Measurements from ENCODE around the gene GRAP2.
"Not testable (repeated sequence)": the region's sequence is repeated elsewhere in the genome, so short reads cannot be mapped to it uniquely, and the experiment has no call there.

The GRAP2 gene

DNA sequence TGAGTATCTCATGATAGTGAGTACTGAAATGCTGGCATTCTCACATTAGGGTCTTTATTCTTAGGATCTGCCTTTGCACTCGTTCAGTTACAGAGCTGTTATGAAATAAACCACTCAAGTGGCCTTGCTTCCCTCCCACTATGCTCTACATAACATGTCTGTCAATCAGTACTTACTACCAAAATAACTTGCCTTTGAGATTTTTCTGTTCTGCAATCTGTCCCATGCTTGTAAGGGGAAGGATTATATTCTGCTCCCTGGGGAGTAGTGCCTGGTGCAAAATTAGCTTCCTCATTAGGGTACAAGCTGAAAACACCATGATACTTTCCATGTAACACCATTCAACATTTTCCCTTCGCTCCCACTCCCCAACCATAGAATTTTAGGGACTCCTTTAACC lies 1.9 kb upstream of the GRAP2 start:
- no peak for DNase-seq

DNA sequence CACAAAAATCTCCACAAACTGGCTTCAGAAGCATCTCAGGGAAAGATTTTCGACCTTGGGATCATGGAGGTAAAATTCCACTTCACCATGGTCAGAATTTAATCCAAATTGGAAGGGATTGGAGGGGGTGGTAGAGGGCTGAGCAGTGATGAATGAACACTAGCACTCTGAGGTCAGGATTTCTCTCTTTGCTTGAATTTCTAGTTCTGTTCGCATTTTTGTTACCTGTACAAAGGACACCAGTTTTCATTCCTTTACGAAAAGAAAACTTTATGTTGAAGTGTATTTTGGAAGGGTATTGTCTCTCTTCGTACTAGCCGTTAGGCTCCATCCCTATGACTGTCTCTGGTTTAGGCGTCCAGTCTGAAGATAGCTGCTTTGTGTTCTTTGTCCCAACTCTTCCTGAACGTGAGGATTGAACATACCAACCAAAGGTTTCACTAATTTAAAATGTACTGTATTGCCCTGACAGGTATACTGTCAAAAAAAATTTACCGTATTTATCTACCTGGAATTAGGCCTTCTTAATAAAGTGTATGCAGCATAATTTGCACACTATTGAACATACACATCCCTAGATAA lies 772 bp downstream of the GRAP2 start:
- no peak for DNase-seq

DNA sequence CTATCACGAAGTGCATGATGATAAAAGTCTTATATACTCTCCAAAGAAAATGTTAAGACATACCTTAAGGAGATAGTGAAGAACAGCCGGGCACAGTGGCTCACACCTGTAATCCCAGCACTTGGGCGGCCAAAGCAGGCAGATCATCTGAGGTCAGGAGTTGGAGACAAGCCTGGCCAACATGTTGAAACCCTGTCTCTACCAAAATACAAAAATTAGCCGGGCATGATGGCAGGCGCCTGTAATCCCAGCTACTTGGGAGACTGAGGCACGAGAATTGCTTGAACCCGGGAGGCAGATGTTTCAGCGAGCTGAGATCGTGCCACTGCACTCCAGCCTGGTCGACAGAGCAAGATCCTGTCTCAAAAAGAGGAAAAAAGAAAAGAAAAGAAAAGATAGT lies 3.1 kb downstream of the GRAP2 start:
- DNase-seq, result not testable (repeated sequence)

DNA sequence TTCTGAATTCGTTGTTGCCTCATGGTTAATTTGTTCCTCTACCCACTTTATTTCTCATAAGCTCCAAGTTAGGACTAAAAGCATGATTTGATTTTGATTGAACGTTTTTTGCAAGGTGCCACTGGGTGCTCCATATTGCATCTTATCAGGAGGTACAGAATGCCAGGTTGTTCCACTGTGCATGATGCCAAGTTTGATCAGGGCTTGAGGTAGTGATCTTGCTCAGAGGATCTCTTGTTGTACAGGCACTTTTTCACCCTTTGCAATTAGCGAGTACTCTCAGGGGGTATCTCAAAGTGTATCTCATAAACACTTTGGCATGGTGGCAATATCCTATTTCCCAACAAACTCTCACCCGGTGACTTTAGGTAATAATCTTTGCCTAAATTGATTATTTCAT lies 4.0 kb downstream of the GRAP2 start:
- DNase-seq, result no peak

DNA sequence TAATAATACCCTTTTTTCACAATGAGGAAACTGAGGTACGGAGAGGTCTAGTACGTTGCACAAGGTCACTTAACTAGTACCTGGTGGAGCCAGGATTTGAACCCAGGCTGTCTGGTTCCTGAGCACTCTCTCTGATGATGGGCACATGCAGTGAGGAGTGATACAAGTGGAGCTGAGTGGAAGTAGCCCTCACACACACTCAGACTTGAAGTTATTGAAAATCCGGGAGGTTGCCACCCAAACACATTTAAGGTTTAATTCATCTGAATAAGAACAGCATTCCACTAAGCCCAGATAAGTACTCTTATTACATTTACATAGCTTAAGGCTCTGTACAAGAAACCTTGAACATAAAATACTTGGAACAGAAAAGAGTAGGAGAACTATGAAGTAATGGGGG lies 4.8 kb downstream of the GRAP2 start:
- DNase-seq, result no peak

DNA sequence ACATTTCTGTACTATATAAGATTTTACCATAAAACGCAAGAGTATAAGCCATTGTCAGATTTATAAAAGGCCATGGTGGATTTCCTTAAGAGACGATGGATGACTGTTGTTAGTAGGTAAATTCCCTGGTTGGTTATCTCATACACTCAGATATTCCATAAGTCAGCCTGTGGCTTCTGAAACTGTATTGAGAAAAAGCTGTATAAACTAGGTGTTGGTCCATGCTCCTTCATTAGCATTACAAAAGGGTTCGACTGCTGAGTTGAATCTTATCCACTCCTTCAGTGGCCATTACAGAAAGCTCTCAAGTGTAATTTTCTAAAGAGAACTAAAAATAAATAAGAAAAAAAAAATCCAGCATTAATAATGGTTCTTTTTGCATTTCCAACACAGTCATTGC lies 5.3 kb downstream of the GRAP2 start:
- DNase-seq, result no peak

DNA sequence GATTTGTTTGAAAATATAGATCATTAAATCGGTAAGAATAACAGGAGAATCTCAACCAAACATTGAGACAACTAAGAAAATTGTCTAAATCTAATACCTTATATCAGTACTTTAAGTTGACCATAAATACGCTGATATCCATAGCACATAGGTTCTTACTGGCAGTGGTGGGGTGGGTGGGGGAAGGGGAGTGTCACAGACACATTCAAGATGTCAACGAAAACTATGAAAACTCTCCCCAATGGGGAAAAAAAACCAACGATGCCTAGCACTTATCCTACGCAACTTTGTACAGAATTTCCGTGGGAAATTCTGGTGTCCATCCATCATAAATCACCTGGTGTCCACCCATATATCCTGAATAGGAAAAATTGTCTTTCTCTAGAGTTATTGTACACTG lies 6.2 kb downstream of the GRAP2 start:
- DNase-seq, result no peak

DNA sequence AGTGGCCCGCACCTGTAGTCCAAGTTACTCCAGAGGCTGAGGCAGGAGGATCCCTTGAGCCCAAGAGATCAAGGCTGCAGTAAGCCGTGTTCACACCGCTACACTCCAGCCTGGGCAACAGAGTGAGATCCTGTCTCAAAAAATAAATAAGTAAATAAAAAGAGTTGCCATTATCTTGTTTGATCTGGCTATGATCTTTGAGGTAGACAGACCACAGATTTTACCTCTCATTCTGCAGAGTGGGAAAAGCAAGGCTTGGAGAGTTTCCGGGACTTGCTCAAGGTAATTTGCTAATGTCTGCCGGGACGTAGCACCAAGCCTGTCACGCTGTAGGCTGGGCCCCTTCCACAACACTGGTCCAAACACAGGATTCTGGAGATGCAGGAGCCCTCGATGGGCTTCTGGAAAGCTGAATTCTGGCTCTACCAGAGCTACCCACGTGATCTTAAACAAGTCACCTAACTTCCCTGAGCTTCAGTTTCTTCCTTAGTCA lies 6.8 kb downstream of the GRAP2 start:
- DNase-seq, result no peak

DNA sequence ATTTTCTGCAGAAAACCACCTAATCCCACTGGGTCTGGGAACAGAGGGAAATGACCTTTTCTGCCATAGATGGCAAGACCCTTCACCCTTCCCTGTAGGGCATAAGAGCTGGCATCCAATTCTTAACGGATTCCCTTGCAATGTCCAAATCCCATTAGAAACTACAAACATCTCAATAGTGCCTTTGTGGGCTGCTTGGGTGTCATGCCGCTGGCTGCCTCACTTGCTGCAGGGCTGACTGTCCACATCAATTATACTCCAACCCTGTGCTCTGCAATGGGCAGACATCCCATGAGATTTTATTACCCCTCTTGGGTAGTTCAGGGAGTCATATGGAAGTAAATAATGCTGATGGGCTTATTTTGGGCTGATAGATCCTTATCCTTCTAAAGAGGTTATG lies 7.3 kb downstream of the GRAP2 start:
- no peak for DNase-seq

DNA sequence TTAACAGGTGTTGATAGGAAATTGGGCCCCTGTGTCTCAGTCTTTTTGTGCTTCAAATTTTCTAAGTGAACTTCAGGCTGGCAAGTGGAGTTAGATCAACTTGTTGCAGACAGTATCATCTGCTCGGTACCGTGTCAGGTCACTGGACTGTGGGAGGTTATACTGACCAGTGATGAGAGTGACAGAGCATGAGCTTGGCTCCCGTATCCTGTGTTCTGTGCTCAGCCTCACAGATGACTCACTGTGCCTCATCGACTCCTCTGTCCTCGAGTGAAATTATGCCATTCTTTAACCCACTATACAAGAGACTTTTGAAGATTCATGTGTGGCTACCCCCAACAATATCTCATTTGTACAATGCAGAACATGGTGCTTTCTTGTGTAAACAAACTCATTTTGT lies 7.9 kb downstream of the GRAP2 start:
- DNase-seq, result no peak

DNA sequence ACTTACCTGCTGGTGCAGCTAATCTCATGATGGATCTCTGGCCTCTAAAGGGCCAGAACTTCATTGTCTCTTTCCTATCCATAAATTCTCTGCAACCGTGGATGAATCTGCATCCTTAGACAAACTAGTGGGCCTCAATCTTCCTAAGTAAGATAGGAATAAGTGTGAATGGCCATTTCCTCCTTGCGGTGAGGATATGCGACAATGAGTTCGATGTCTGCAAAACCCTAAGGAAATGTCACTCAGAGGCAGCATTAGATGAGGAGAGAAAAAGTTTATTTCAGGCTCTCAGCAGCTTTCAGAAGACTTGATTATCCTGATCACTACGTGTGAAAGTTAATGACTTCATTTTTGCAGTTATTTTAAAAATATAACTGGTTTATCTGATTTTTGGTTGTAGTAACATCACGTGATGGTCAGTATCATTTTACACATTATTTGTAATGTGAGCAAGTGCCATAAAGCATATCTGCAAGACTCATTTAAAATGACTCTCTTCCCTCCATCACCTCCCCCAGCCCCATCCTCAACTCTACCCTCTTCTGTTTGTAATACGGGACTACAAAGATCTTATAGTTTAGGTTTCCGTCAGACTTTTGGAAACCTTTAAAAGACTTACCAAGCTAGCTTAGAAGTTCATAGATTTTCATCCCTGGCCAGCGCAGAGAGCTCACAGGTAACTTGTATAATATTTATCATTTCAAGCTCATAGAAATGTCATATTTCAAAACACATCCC lies 10.2 kb downstream of the GRAP2 start:
- no peak for DNase-seq

DNA sequence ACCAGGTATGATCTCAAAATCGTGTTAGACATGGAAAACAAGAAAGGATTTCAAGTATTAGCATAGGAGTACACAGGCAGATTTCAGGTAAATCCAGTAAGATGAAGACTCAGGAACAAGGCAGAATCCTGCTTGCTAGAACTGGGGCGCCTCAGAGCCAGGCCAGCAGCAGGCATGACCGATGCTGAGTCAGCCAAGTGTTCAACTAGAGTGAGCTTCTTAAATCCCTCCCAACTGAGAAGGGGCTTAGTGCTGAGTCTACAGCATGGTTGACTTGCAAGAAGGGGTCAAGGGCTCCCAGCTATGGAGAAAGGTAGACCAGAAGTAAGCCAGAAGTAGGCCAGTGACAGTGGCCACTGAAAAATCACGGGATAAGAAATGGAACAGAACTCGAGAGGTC lies 12.4 kb downstream of the GRAP2 start:
- DNase-seq, result no peak

DNA sequence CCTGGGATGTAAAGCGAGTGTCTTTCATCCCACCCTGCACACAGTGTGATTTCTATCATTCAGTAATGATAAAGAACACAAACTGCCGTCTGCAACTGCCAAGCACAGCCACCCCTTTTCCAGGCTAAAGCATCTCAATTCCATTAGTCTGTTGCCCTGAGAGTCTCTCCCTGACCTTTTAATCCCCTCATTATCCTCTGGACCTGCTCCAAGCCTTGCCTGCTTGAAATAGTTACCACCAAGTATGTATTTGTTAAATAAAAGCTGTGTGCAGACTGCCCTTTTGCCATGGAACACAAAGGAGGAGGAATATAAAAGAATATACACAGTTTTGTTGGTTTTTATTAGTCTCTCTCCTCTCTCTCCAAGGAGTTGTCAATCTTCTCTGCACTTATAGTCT lies 13.0 kb downstream of the GRAP2 start:
- no peak for DNase-seq

DNA sequence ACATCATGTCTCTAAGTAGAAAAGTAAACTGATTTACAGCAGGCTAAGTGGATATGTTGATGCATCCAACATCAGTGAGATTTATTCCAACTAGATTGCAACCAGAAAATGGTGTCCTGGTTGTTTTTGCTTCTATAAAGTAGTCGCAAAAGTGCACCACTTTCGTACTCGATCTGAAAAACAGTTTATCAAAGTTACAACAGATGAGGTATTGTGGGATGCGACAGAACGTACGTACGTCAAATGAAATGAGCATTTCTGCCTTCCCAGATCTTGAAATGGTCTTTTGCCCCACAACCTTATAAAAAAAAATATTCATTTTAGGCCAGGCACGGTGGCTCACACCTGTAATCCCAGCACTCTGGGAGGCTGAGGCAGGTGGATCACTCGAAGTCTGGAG lies 13.7 kb downstream of the GRAP2 start:
- no peak for DNase-seq

DNA sequence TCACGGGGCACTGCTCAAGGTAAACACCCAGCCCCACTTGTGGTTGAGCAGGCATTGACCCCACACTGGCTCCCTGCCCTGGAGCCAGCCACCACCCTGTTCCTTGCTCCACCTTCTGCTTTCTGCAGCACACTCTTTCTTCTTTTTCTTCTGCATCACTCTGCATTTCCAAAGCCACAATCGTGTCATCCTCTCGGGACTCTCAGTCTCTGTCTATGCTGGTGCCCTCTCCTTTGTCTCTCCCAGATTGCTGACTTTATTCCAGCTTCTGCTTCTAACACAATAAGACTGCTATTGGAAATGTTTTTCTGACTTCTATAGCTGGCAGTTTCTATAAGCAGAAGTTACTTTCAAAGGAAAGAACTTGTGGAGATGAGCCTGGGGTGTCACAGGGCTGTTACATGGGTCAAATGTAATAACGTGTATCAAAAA lies 14.4 kb downstream of the GRAP2 start:
- DNase-seq, result no peak

DNA sequence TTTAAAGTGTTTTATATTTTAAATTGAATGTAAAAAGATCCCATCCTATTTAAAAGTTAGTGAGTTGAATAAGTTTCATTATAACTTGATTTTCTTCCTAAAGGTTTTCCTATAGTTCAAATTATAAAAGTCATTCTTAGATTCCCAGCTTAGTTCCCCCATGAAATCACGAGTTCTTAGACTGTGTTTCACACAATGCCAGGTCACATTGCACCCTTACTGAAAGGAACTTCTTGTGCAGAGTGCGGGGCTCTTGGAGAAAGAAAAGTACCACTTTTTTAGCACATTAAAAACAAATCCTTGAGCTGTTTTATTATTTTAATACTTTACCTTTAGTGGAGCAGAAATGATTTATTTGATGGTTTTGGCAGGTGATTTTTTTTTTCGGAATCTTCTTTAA lies 15.6 kb downstream of the GRAP2 start:
- DNase-seq, result no peak

DNA sequence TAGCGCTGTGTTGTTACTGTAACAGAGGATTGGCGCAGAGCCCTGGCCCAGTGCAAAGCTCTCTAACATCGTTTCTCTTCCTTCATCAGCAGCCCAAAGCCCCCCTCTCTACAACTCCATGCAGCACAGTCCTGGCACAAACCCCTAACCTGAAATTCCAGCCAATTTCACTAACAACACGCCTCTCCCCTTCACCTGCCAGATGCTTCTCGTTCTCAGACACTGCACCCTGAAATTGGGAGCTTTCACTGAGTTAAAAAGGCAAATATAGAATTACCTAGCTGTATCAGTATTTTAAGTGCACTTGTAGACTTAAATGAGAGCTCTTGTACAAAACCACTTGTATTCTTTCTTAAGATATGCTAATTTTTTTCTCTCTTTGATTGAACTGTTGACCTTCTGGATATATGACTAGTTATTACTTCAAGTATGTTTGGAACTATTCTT lies 16.3 kb downstream of the GRAP2 start:
- DNase-seq, result no peak

DNA sequence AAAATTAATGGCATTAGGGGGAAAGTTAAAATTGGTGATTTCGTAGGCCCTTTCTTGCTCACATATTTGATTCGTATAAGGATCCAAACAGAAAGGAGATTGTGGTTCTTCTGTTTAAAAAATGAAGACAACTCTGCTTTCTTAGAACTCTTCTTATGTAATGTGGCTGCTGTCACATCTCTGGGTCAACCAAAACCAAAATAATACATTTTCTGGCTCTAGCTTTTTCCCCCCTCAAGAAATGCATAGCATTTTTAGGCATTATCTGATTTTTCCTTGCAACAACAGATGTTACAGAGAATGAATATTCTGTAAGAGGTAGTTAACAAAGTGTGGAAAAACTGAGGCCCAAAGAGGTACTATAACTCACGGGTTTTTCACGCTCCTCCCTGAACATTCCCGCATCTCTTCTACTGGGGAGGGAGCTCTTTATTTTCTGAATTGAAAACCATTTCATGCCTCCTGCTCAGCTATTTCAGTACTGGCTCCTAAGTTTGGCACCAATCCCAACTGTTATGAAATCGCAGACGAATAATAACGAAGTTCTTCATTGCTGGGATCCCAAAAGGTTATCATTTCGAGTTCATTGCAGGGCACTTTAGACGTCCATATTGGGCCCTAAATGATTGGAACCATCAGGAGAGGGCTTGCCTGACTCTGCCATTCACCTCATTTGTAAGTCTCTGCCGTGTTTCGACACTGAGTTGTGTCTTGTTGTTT lies 17.1 kb downstream of the GRAP2 start:
- no peak for DNase-seq

DNA sequence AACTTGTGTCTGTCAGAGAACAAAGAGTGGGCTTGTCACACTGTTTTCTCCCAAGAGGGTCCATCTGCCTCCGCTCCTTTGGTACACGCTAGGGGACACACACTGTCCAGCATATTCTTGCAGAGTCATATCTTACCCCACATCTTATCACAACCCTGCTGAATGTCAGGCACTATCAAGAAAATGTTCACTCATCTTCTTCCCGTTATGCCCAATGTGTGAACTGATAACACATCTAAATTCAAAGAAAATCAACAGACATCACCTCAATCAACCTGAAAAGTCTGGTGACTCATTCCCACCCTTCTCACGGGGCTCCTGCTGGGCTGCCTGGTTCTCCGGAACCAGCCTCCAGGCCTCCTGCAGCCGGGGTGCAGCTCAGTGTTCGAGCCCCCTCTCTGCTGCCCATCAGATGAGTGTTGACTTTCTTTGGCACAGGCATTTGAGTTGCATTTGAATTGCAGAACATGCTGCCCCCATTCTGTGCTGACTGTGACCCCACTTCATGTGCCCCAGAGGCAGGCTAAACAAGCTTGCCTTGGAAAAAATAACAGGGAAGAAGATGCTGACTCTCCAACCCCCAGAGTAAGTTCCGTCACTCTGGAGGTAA lies 19.4 kb downstream of the GRAP2 start:
- no peak for DNase-seq

DNA sequence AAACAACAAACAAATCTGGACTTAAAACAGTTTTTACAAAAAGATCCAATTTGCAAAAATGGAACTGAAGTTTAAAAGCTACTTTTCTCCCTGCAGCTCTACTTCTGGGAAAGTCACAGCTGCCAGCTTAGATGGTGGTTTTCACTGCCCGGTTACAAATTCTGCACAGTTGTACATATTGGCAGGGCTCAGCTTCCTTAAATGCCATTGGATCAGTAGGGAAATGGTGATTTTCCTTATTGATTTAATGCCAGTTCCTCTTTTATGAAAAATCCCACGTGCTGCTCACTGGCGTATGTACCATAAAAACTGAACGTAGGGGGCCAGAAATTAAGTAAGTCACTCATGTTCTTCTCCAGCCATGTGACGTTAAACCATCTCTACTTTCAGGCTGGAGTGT lies 22.8 kb downstream of the GRAP2 start:
- DNase-seq, result no peak

DNA sequence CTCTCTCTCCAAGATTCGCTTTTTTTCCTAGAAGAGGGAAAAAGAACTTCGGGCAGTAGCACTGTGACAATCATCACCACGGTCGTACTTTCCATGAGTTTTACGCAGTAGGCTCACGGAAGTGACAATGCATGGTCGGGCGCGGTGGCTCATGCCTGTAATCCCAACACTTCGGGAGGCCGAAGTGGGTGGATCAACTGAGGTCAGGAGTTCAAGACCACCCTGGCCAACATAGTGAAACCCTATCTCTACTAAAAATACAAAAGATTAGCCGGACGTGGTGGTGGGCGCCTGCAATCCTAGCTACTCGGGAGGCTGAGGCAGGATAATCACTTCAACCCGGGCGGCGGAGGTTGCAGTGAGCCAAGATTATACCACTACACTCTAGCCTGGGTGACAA lies 23.4 kb downstream of the GRAP2 start:
- no peak for DNase-seq

DNA sequence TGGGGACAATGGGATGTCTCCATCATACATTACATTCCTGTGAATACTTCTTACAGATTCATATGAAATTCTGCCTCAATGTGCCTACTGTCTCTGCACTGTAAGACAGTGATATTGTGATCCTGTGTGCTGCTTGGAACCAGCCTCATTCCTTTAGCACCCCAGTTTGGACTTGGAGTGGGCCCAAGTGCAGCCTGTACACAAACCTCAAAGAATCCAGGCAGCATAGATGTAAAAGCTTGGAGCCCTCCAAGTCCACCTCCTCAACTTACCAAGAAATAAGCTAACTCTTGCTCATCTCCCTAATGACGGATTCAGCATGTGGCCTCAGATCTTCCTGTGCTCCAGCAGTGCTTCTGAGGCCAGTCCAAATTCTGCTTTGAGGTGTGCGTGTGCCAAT lies 24.4 kb downstream of the GRAP2 start:
- DNase-seq, result no peak

DNA sequence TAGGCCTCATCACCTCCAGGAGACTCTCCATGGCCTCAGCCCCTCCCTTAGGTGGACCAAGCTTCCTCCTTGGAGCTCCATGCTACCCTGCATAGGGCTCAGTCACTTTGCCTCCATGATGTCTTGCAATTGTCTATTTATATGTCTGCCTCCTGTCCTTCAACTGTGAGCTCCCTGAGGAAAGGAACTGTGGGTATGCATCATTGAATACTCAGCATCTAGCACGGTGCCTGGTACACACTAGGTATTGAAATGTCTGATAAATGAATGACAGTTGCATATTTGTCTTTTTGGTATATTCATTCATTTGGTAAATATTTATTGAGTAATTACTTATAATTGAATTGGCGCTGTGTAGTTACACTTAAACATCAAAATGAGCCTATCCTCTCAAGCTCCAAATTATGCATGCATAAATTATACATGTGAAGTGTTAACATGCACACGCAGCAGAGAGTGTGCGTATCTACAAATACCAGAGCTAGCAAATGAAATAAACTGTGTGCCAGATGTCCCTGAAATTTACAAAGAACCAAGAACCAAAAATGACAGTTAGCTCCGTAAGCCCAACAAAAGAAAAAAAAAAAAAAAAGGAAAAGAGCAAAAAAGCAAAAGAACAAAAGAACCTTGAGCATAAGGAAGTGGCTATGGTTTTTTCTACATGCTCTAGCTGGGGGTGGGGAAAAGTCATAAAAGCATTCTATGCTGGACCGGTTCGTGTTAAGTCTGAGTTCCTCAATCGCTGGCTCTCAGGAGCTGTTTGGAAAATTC lies 25.2 kb downstream of the GRAP2 start:
- DNase-seq, result no peak

Measured in NCI-H1930 (cell line).